Parathyroid adenoma (tissue), 2 donors: ENCODE results near the gene C18orf63.

Experiments
- H2AFZ ChIP-seq: fragments of 300-600 bp; sonication (generic); one replicate; pipeline ENCODE4 v1.7.0; 2017; ENCODE audit warnings: antibody characterized with exemption, mild to moderate bottlenecking
- H3K27ac ChIP-seq: fragments of 300-600 bp; sonication (generic); one replicate; pipeline ENCODE4 v1.7.0; 2017
- H3K27me3 ChIP-seq: fragments of 300-600 bp; sonication (generic); one replicate; pipeline ENCODE4 v1.7.0; 2017; ENCODE audit warnings: low read length; ENCODE audit not compliant: control insufficient read depth, insufficient read depth
- H3K36me3 ChIP-seq: fragments of 300-600 bp; sonication (generic); one replicate; pipeline ENCODE4 v1.7.0; 2017; ENCODE audit warnings: low read length; ENCODE audit not compliant: control insufficient read depth, insufficient read depth
- H3K4me1 ChIP-seq: fragments of 300-600 bp; sonication (generic); one replicate; pipeline ENCODE4 v1.7.0; 2017; ENCODE audit warnings: control low read depth
- H3K4me2 ChIP-seq: fragments of 300-600 bp; sonication (generic); one replicate; pipeline ENCODE4 v1.7.0; 2017; ENCODE audit warnings: low read length
- H3K4me3 ChIP-seq: fragments of 300-600 bp; sonication (generic); one replicate; pipeline ENCODE4 v1.7.0; 2017; ENCODE audit warnings: low read depth, low read length
- H3K79me2 ChIP-seq: fragments of 300-600 bp; sonication (generic); one replicate; pipeline ENCODE4 v1.7.0; 2017; ENCODE audit warnings: control low read depth
- H3K9ac ChIP-seq: fragments of 300-600 bp; sonication (generic); one replicate; pipeline ENCODE4 v1.7.0; 2017; ENCODE audit warnings: mild to moderate bottlenecking
- H3K9me3 ChIP-seq: fragments of 300-600 bp; sonication (generic); one replicate; pipeline ENCODE4 v1.7.0; 2017; ENCODE audit warnings: low read length; ENCODE audit not compliant: control insufficient read depth
- TF ChIP-seq, protein P1 (sequence below): fragments of 300-600 bp; sonication (generic); IDR thresholded peaks from one replicate; pipeline ENCODE4 v1.7.0; 2017; ENCODE audit warnings: antibody characterized with exemption, mild to moderate bottlenecking
- donor health status: primary hyperparathyroidism.

The C18orf63 gene

DNA sequence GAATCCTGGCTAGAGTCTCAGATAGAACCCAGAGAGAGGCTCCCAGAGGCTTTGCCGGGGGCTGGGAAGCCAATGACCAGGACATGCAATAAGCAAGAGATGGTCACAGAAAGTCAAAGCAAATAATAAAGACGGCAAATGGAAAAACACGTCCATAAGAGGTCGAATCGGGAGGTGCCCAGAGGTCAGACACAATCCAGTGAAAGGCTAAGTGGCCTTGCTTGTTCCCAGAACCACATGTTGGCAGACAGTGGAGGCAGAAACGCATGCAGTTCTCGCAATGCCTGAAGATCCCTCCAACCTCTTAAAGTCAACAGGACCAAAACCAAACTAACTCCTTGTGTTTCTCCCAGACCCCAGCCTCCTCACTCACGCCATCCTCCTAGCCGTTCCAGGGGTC, 26.9 kb upstream of the C18orf63 start:
- TF ChIP-seq, protein P1, sequence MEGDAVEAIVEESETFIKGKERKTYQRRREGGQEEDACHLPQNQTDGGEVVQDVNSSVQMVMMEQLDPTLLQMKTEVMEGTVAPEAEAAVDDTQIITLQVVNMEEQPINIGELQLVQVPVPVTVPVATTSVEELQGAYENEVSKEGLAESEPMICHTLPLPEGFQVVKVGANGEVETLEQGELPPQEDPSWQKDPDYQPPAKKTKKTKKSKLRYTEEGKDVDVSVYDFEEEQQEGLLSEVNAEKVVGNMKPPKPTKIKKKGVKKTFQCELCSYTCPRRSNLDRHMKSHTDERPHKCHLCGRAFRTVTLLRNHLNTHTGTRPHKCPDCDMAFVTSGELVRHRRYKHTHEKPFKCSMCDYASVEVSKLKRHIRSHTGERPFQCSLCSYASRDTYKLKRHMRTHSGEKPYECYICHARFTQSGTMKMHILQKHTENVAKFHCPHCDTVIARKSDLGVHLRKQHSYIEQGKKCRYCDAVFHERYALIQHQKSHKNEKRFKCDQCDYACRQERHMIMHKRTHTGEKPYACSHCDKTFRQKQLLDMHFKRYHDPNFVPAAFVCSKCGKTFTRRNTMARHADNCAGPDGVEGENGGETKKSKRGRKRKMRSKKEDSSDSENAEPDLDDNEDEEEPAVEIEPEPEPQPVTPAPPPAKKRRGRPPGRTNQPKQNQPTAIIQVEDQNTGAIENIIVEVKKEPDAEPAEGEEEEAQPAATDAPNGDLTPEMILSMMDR = no peak
- Histone ChIP-seq H3K9ac (no peak overlapping the region), H3K4me2 (peak overlapping the region; percentile 54), H2AFZ (no peak overlapping the region), H3K27ac (peak overlapping the region; percentile 63), H3K4me3 (peak overlapping the region; percentile 28), H3K4me1 (peaks cover 25% of the 10 kb centered on the region), H3K36me3 (no peaks in the 10 kb centered on the region), H3K9me3 (no peaks in the 10 kb centered on the region), H3K27me3 (no peaks in the 10 kb centered on the region), H3K79me2 (peaks cover 23% of the 10 kb centered on the region)

DNA sequence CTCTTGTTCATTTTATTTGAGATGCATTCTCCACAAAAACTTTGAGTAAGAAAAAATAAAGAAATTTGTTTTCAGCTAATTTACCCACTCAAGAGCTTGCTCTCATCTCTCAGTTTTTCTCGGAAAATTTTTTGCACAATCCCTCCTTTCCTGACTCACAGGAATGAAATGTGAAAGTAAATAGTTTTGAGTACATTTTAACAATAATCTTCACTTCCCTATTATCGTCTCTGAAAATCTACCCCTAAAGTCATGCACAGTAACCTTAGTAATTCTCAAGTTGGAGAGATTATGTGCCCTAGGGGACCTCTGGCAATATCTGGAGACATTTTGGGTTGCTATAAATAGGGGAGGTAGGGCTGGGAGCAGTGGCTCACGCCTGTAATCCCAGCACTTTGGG, 26.5 kb upstream of the C18orf63 start:
- H3K4me3 ChIP-seq = peak overlapping the region; percentile 28
- peak overlapping the region; percentile 63 for H3K27ac ChIP-seq
- H3K27me3 ChIP-seq = no peaks in the 10 kb centered on the region
- H3K4me1 ChIP-seq = peaks cover 21% of the 10 kb centered on the region
- H3K79me2 ChIP-seq = peaks cover 23% of the 10 kb centered on the region
- H3K9ac ChIP-seq = no peak overlapping the region
- H2AFZ ChIP-seq = no peak overlapping the region
- TF ChIP-seq, protein P1 = no peak
- no peaks in the 10 kb centered on the region for H3K9me3 ChIP-seq
- H3K36me3 ChIP-seq = no peaks in the 10 kb centered on the region
- H3K4me2 ChIP-seq = peak overlapping the region; percentile 54

GRCh38 chr18:74290021-74290420, 25.6 kb upstream of the C18orf63 start:
- Histone ChIP-seq H3K27ac (peak overlapping the region; percentile 87), H3K4me2 (peak overlapping the region; percentile 87), H3K79me2 (peaks cover 23% of the 10 kb centered on the region), H3K9me3 (no peaks in the 10 kb centered on the region), H3K9ac (no peak overlapping the region), H2AFZ (no peak overlapping the region), H3K27me3 (no peaks in the 10 kb centered on the region), H3K36me3 (no peaks in the 10 kb centered on the region), H3K4me3 (peak overlapping the region; percentile 97), H3K4me1 (peaks cover 12% of the 10 kb centered on the region)
- TF ChIP-seq, protein P1 = no peak

- no peaks in the 10 kb centered on the region for H3K27me3 ChIP-seq
- peak overlapping the region; percentile 85 for H2AFZ ChIP-seq
- H3K79me2 ChIP-seq = peaks cover 21% of the 10 kb centered on the region
- H3K4me2 ChIP-seq = peak overlapping the region; percentile 87
- H3K4me1 ChIP-seq = peaks cover 11% of the 10 kb centered on the region
- H3K36me3 ChIP-seq = no peaks in the 10 kb centered on the region
- TF ChIP-seq, protein P1 = peak; percentile 69
- peak overlapping the region; percentile 87 for H3K27ac ChIP-seq
- H3K9me3 ChIP-seq = no peaks in the 10 kb centered on the region
- H3K4me3 ChIP-seq = peak overlapping the region; percentile 97
- H3K9ac ChIP-seq = peak overlapping the region; percentile 9
Measured at GRCh38 chr18:74290794-74291471, 24.7 kb upstream of the C18orf63 start.

GRCh38 chr18:74291472-74291770, 24.2 kb upstream of the C18orf63 start:
- H3K9ac ChIP-seq = peak overlapping the region; percentile 3
- peak overlapping the region; percentile 87 for H3K27ac ChIP-seq
- TF ChIP-seq, protein P1 = peak; percentile 19
- H3K36me3 ChIP-seq = no peaks in the 10 kb centered on the region
- peak overlapping the region; percentile 97 for H3K4me3 ChIP-seq
- peak overlapping the region; percentile 85 for H2AFZ ChIP-seq
- peaks cover 11% of the 10 kb centered on the region for H3K4me1 ChIP-seq
- H3K27me3 ChIP-seq = no peaks in the 10 kb centered on the region
- no peaks in the 10 kb centered on the region for H3K9me3 ChIP-seq
- peak overlapping the region; percentile 87 for H3K4me2 ChIP-seq
- peaks cover 21% of the 10 kb centered on the region for H3K79me2 ChIP-seq
